ENCODE measurements around the gene NDC80.
"Not testable (repeated sequence)": the region's sequence is repeated elsewhere in the genome, so short reads cannot be mapped to it uniquely, and the experiment has no call there.

The NDC80 gene

GRCh38 chr18:2571200-2572170, at the start of gene NDC80, which contains the start of gene METTL4:
TSS of gene NDC80 (plus strand) at chr18:2571557. CDS start at chr18:2572986, 1,429 bp downstream.
TSS of gene METTL4 (minus strand) at chr18:2571505. CDS start at chr18:2567216, 4,289 bp downstream.
- peak; percentile 93 for DNase-seq

- DNase-seq, result no peak
These were observed 49.2 kb upstream of the NDC80 start for GRCh38 chr18:2522112-2522511.

- not testable (repeated sequence) for DNase-seq
These were observed 46.6 kb upstream of the NDC80 start for GRCh38 chr18:2524794-2525198.

- DNase-seq, result no peak
These were observed 45.0 kb upstream of the NDC80 start for GRCh38 chr18:2526329-2526728.

- no peak for DNase-seq
These were observed 42.2 kb upstream of the NDC80 start for GRCh38 chr18:2529154-2529553.

- no peak for DNase-seq
These were observed 39.6 kb upstream of the NDC80 start for GRCh38 chr18:2531751-2532150.

GRCh38 chr18:2532797-2533196, 38.6 kb upstream of the NDC80 start:
- no peak for DNase-seq

GRCh38 chr18:2534906-2535305, 36.5 kb upstream of the NDC80 start:
- no peak for DNase-seq

- no peak for DNase-seq
These were observed 35.9 kb upstream of the NDC80 start for GRCh38 chr18:2535419-2535910.

GRCh38 chr18:2536063-2536462, 35.3 kb upstream of the NDC80 start:
- no peak for DNase-seq

GRCh38 chr18:2536493-2536892, 34.9 kb upstream of the NDC80 start:
- peak; percentile 27 for DNase-seq

GRCh38 chr18:2537296-2537695, 34.1 kb upstream of the NDC80 start:
- no peak for DNase-seq

GRCh38 chr18:2538236-2538635, 33.1 kb upstream of the NDC80 start:
- no peak for DNase-seq

- DNase-seq, result no peak
These were observed 32.5 kb upstream of the NDC80 start for GRCh38 chr18:2538844-2539243.

- DNase-seq, result no peak
These were observed 30.8 kb upstream of the NDC80 start for GRCh38 chr18:2540575-2540974.

GRCh38 chr18:2541925-2542563, 29.3 kb upstream of the NDC80 start:
- DNase-seq, result not testable (repeated sequence)

- no peak for DNase-seq
These were observed 26.2 kb upstream of the NDC80 start for GRCh38 chr18:2545155-2545554.

- DNase-seq, result no peak
These were observed 23.8 kb upstream of the NDC80 start for GRCh38 chr18:2547477-2548087.

- DNase-seq, result no peak
These were observed 21.9 kb upstream of the NDC80 start for GRCh38 chr18:2549462-2549861.

- DNase-seq, result no peak
These were observed 19.9 kb upstream of the NDC80 start for GRCh38 chr18:2551425-2551824.

- no peak for DNase-seq
These were observed 16.7 kb upstream of the NDC80 start for GRCh38 chr18:2554696-2555095.

- no peak for DNase-seq
These were observed 15.5 kb upstream of the NDC80 start for GRCh38 chr18:2555895-2556294.

- no peak for DNase-seq
These were observed 13.8 kb upstream of the NDC80 start for GRCh38 chr18:2557536-2557935.

Data from right hindlimb (tissue), 1 donor.